ENCODE measurements around the gene RHNO1.

The RHNO1 gene

GRCh38 chr12:2904260-2904659 lies 27.2 kb downstream of the RHNO1 start:
- peak in 1 of 3 experiments; percentile 19 for DNase-seq

GRCh38 chr12:2912216-2912575 lies 35.2 kb downstream of the RHNO1 start:
- DNase-seq: no peak

- no peak for DNase-seq
Measured at GRCh38 chr12:2919249-2919648, 42.2 kb downstream of the RHNO1 start.

DNA sequence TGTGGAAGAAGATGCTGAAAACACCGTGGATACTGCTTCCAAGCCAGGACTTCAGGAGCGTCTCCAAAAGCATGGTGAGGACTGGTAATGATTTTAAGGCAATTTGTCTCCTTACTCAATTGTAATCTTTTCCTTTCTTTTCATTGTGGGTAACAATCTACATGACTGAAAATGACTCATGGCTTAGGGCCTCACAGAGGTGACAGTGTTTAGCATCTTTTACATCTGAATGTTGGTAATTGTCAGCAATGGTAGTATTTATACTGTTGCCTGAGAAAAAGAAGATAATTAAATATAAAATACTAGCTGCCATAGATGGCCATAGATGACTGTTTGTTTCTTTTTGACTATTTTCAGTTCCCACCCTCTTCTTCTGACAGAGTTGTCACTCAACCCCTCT lies 45.3 kb downstream of the RHNO1 start:
- no peak for DNase-seq

DNA sequence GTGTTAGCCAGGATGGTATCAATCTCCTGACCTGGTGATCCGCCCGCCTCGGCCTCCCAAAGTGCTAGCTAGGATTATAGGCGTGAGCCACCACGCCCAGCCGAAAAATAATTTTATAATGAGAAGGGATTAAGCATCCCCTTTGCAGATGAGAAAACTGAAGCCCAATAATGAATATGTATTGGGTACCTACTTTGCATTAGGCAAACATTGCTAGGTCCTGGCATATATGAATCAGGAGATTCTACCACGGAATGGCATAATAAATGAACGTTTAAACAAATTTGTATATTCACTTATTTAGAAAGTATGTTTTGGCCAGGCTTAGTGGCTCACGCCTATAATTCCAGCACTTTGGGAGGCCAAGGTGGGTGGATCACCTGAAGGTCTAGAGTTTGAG lies 46.0 kb downstream of the RHNO1 start:
- no peak for DNase-seq

DNA sequence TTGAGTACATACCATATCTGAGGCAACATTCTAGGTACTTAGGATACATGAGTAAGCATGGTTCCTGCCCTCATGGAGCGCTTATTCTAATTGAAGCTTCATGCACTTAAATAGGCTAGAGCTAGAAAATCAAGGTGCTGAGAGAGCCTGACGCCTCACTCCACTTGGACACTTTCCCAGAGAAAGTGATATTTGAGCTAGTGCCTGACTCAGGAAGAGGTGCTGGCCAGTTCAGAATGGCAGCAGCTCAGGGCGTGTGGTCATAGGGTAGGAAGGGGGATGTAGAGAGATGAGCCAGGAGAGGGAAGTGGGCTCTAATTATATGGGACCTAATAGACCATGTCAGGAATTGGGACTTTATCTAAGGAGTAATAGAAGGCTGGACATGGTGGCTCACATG lies 47.0 kb downstream of the RHNO1 start:
- DNase-seq: no peak

DNA sequence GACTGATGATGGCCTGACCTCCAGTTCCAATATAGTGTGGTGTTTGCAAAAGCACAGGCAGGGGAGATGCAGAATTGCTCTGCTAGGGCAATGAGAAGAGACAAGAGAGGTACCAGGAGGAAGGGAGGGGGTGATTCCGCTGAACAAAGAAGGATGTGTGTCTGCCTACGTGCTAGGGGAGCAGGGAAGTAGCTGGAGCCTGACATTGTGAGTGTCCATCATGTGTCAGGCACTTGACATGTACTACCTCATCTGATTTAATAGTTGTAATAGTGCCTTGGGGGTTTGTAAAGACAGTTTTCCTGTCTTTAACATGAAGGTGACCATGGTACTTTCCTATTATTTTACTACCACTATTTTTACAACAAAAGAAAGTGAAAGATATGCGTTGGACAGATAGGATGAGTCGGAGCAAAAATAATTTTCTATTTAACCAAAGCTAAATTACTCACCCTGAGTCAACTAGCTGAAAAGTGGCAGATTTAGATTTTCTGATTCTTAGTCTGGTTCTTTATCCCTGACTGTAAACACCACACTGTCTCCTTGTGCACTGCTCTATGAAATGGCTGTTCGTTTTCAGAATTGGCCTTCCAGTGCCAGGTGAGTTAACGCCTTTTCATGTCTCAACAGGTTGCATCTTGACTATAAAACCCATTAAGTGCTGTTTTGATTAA lies 48.4 kb downstream of the RHNO1 start:
- DNase-seq: no peak

DNA sequence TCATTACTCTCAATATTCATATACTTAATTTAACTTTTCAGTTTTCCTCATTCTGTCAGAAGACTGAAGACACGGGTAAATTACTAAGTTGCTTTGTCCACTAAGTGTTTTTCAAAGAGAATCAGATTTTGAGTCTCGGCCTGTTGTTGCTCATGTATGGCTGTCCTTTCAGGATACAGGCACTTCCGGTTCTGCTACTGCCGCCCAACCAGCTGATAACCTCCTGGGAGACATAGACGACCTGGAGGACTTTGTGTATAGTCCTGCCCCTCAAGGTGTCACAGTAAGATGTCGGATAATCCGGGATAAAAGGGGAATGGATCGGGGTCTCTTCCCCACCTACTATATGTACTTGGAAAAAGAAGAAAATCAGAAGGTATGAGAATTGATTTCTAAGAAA lies 53.8 kb downstream of the RHNO1 start:
- DNase-seq: no peak

DNA sequence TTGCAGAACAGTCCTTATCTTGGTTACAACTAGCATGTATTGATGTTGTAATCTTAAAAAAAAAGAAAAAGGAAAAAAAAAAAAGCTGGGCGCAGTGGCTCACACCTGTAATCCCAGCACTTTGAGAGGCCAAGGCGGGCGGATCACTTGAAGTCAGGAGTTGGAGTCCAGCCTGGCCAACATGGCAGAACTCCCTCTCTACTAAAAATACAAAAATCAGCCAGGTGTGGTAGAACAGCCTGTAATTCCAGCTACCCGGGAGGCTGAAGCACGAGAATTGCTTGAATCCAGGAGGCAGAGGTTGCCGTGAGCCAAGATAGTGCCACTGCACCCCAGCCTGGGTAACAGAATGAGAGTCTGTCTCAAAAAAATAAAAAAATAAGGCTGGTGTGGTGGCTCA lies 56.6 kb downstream of the RHNO1 start:
- DNase-seq: no peak

DNA sequence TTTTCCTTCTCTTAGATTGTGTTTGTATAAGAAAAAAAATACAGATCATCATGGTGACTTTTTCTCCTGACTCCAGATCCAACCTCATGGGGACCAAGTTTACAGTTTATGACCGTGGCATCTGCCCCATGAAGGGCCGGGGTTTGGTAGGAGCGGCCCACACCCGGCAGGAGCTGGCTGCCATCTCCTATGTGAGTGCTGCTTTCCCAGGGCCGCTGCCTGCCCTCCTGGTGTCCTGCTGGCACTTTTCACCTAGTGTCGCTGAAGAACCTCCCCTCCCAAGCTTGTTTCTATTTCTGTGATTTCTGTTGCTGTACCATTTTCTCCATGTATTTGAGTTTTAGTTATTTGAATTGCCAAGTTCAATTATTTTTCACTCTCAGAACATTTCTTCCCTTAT lies 57.3 kb downstream of the RHNO1 start:
- no peak for DNase-seq

DNA sequence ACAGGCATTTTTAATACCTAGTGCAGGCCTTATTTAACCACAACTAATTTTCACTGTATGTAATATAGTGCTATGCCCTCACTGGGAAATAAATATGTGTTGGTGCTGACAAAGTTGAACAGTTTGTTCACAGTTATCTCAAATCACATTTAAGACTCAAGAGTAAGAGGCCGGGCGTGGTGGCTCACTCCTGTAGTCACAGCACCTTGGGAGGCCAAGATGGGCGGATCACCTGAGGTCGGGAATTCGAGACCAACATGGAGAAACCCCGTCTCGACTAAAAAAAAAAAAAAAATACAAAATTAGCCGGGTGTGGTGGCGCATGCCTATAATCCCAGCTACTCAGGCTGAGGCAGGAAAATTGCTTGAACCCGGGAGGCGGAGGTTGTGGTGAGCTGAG lies 59.3 kb downstream of the RHNO1 start:
- no peak for DNase-seq

DNA sequence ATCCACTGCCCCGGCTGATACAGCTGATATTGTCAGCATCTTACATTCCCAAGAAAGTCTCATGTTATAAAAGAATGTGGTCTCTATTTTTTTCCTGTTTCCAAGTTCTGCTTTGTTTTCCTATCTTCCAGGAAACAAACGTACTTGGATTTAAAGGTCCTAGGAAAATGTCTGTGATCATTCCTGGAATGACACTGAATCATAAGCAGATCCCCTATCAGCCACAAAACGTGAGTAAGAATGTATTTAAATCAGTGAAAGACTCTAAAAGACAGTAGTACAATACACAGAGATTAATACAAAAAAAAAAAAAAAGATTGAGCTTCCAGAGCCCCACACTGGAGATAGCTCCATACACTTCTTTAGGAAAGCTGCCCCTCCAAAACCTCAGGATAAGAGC lies 60.5 kb downstream of the RHNO1 start:
- no peak for DNase-seq

Data from NCI-H1417 (cell line).